GM12865 (cell line): Measurements from ENCODE around the gene NCOR2.

ENCODE experiments used
- DNase-seq: peaks from one replicate; pipeline ENCODE4 v3.0.0; 2010; ENCODE audit warnings: low read depth
- H3K4me3 ChIP-seq: 2 replicates; pipeline ENCODE4 v1.5.1; 2011; ENCODE audit warnings: mild to moderate bottlenecking, low read depth, low read length, control low read depth
- CTCF ChIP-seq: IDR thresholded peaks from 2 replicates; pipeline ENCODE4 v1.5.1; 2011; ENCODE audit warnings: low read length, control low read depth, low read depth, inconsistent platforms; ENCODE audit not compliant: insufficient read depth; ENCODE audit errors: missing control alignments

Gene NCOR2

GRCh38 chr12:124561231-124561630, 6.2 kb downstream of the NCOR2 start:
- no peak for TF ChIP-seq CTCF
- no peak overlapping the region for H3K4me3 ChIP-seq
- no peak for DNase-seq

GRCh38 chr12:124560146-124560890, 7.1 kb downstream of the NCOR2 start:
- no peak for TF ChIP-seq CTCF
- no peak for DNase-seq
- no peak overlapping the region for H3K4me3 ChIP-seq

- TF ChIP-seq CTCF = no peak
- no peak overlapping the region for H3K4me3 ChIP-seq
- DNase-seq = no peak
Observed at GRCh38 chr12:124559182-124560017, 8.0 kb downstream of the NCOR2 start.

GRCh38 chr12:124558313-124558712, 9.1 kb downstream of the NCOR2 start:
- TF ChIP-seq CTCF = no peak
- DNase-seq = no peak
- no peak overlapping the region for H3K4me3 ChIP-seq

- DNase-seq = no peak
- TF ChIP-seq CTCF = no peak
- H3K4me3 ChIP-seq = no peak overlapping the region
Observed at GRCh38 chr12:124557518-124558223, 9.7 kb downstream of the NCOR2 start.

- no peak overlapping the region for H3K4me3 ChIP-seq
- DNase-seq = no peak
- TF ChIP-seq CTCF = no peak
Observed at GRCh38 chr12:124556896-124557501, 10.4 kb downstream of the NCOR2 start.
